ENCODE results near the gene CTRB1.

GRCh38 chr16:75231570-75231969 is 12.8 kb downstream of the CTRB1 start:
- TF ChIP-seq CTCF (IDR thresholded peaks at IDR 0.05) (no peak), POLR2A (IDR thresholded peaks at IDR 0.05) (no peak), POLR2AphosphoS5 (IDR thresholded peaks at IDR 0.05) (no peak)

All from gastroesophageal sphincter (tissue), 3 donors.